ENCODE results near the gene PLPP4.

GRCh38 chr10:120541984-120542383, 85.0 kb downstream of the PLPP4 start:
- no peak for TF ChIP-seq CTCF (IDR thresholded peaks at IDR 0.05)
- TF ChIP-seq EP300 (IDR thresholded peaks at IDR 0.05) = no peak
- TF ChIP-seq POLR2A (IDR thresholded peaks at IDR 0.05) = no peak

Measured in ovary (tissue), 3 donors.